Stomach (tissue), 9 donors: ENCODE data around the gene RPL29. TPM values are rescaled to one million over a fixed set of nuclear protein-coding genes. Genes with fewer than 3 reads are reported as not detected.

Experiments
- DNase-seq, 2 donors: peaks; one replicate each; pipeline versions ENCODE4 v3.0.0 to v3.0.0-alpha.2; 2013 to 2019
- H3K27ac ChIP-seq, 5 donors: fragments of 200-600 bp in 4 of 5; sonication (generic) in 4 of 5; one replicate each; pipeline ENCODE4 v1.5.1; 2013 to 2019; ENCODE audit warnings: mild to moderate bottlenecking in 1 of 5, moderate library complexity in 1 of 5
- H3K27me3 ChIP-seq, 3 donors: fragments of 200-600 bp; sonication (generic); one replicate each; pipeline ENCODE4 v1.5.1; 2017 to 2019; ENCODE audit warnings: mixed run types in 1 of 3
- H3K36me3 ChIP-seq, 4 donors: fragments of 200-600 bp; sonication (generic); 1 replicate in 3 of 4; 2 replicates in 1 of 4; pipeline ENCODE4 v1.5.1; 2016 to 2019
- H3K4me1 ChIP-seq, 4 donors: fragments of 200-600 bp; sonication (generic); one replicate each; pipeline ENCODE4 v1.5.1; 2016 to 2019
- H3K4me3 ChIP-seq, 4 donors: fragments of 200-600 bp; sonication (generic) in 3 of 4; one replicate each; pipeline ENCODE4 v1.5.1; 2016 to 2019; ENCODE audit warnings: mild to moderate bottlenecking in 1 of 4
- H3K9me3 ChIP-seq, 4 donors: fragments of 200-600 bp; sonication (generic); one replicate each; pipeline ENCODE4 v1.5.1; 2016 to 2019
- CTCF ChIP-seq, 7 experiments: fragments of 450-650 bp in 4 of 7; fragments of 200-600 bp in 3 of 7; sonication (generic) in 3 of 7; IDR thresholded peaks; one replicate each; pipeline ENCODE4 v1.5.1; 2016 to 2019; ENCODE audit warnings: antibody characterized with exemption in 7 of 7, control low read depth in 2 of 7, mild to moderate bottlenecking in 1 of 7
- EP300 ChIP-seq: sonication (generic); formaldehyde crosslinking; IDR thresholded peaks from one replicate; pipeline ENCODE4 v1.6.1; 2017; ENCODE audit warnings: antibody characterized with exemption
- POLR2A ChIP-seq, 4 donors: fragments of 450-650 bp; IDR thresholded peaks; one replicate each; pipeline ENCODE4 v1.6.1; 2016; ENCODE audit warnings: antibody characterized with exemption in 4 of 4, control low read depth in 2 of 4, mild to moderate bottlenecking in 1 of 4, moderate library complexity in 1 of 4
- POLR2AphosphoS5 ChIP-seq, 3 donors: sonication (generic); formaldehyde crosslinking; IDR thresholded peaks; one replicate each; pipeline ENCODE4 v1.6.1; 2016; ENCODE audit warnings: antibody characterized with exemption in 3 of 3
- WGBS, 5 donors: extraction: QIAGEN DNeasy Blood & Tissue Kit in 3 of 5; methylation state at CpG; one replicate each; pipeline versions ENCODE4 v1.1.5 to v1.1.7; 2013 to 2018; 5-methylcytosine and 5-hydroxymethylcytosine counted together
- intact Hi-C: fragments of 100-400 bp; cut with DNase I; formaldehyde crosslinking; loops from one replicate; pipeline ENCODE4 v1.15.1; 2023; ENCODE audit warnings: low total_unique reads
- polyA plus RNA-seq, 3 donors: library from polyadenylated mRNA; stranded (reverse); fragments of 200-250 nt; gene quantifications; one replicate each; pipeline ENCODE4 v1.2.3, GENCODE V29; 2013
- total RNA-seq, 5 donors: library from RNA; depleted of rRNA; stranded (reverse); fragments of >200 nt; gene quantifications; one replicate each; pipeline versions ENCODE4 v1.1.0 to v1.2.3, GENCODE V29; 2014 to 2016
- donor health status: healthy with polysubstance abuse.
- donor health status: Bipolar disorder and iron deficiency.
- donor health status: healthy.

Gene RPL29
- total and polyA plus RNA-seq, 8 donors = 144 to 3,071 (median 1,266) TPM

- Histone ChIP-seq H3K4me1 (peaks cover 25 to 89% (median 67%) of the 10 kb centered on the region in 4 donors), H3K27ac (peak overlapping the region; percentile 77 to 98 (median 88)), H3K9me3 (no peaks in the 10 kb centered on the region), H3K4me3 (peak overlapping the region; percentile 73 to 92 (median 76)), H3K27me3 (peaks cover 0 to 5% (median 0%) of the 10 kb centered on the region in 3 donors), H3K36me3 (peaks cover 0 to 4% (median under 1%) of the 10 kb centered on the region in 4 donors)
- TF ChIP-seq POLR2A (IDR thresholded peaks at IDR 0.05) (no peak), POLR2AphosphoS5 (IDR thresholded peaks at IDR 0.05) (no peak), CTCF (IDR thresholded peaks at IDR 0.05) (no peak), EP300 (no peak)
- peak in 1 of 2 donors; percentile 43 for DNase-seq
- 52 to 72% (median 67%) methylated on average over 4 to 5 of the region's 5 CpGs for WGBS, 5 donors
- intact Hi-C loops = no loop called here
Measured at GRCh38 chr3:51966486-51966885, 29.2 kb downstream of the RPL29 start.

DNA sequence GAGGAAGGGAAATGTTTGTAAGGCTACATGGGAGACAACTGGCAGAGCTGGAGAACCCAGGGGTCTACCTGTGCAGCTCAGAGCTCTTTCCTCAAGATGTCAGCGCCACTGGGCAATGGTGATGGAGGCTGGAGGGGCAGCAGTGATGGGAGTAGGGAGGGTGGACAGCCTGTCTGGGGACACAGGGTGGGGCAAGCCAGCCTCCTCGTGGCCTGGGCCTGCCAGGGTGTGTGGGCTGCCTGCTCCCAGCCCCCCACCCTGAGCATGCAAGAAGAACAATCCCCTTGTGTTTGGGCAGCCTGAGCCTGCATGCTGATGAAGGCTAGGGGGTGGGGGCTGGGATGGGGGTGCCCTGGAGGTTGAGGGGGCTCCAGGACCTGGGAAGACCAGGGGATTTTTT, 29.7 kb downstream of the RPL29 start:
- H3K27ac ChIP-seq = peak overlapping the region in 3 of 5 donors; percentile 77 to 95 (median 88)
- TF ChIP-seq EP300 (no peak), CTCF (IDR thresholded peaks at IDR 0.05) (no peak), POLR2AphosphoS5 (IDR thresholded peaks at IDR 0.05) (no peak), POLR2A (IDR thresholded peaks at IDR 0.05) (no peak)
- intact Hi-C loops = no loop called here
- 65 to 89% (median 83%) methylated on average over 1 to 2 of the region's 2 CpGs for WGBS, 5 donors
- H3K4me3 ChIP-seq = peak overlapping the region; percentile 73 to 92 (median 76)
- DNase-seq = no peak
- H3K27me3 ChIP-seq = peaks cover 0 to 5% (median 0%) of the 10 kb centered on the region in 3 donors
- H3K4me1 ChIP-seq = peaks cover 25 to 85% (median 62%) of the 10 kb centered on the region in 4 donors
- H3K36me3 ChIP-seq = peaks cover 0 to 3% (median under 1%) of the 10 kb centered on the region in 4 donors
- no peaks in the 10 kb centered on the region for H3K9me3 ChIP-seq

GRCh38 chr3:51964521-51964920, 31.2 kb downstream of the RPL29 start:
- H3K27ac ChIP-seq = peak overlapping the region in 1 of 5 donors; percentile 52
- TF ChIP-seq POLR2AphosphoS5 (IDR thresholded peaks at IDR 0.05) (no peak), POLR2A (IDR thresholded peaks at IDR 0.05) (no peak), EP300 (no peak), CTCF (IDR thresholded peaks at IDR 0.05) (no peak)
- H3K4me3 ChIP-seq = no peak overlapping the region
- H3K27me3 ChIP-seq = peaks cover 0 to 5% (median 0%) of the 10 kb centered on the region in 3 donors
- 72 to 89% (median 83%) methylated on average over 4 of the region's 4 CpGs for WGBS, 5 donors
- peaks cover 25 to 72% (median 56%) of the 10 kb centered on the region in 4 donors for H3K4me1 ChIP-seq
- no peak for DNase-seq
- intact Hi-C loops = no loop called here
- H3K36me3 ChIP-seq = peaks cover 0 to 18% (median 16%) of the 10 kb centered on the region in 4 donors
- no peaks in the 10 kb centered on the region for H3K9me3 ChIP-seq

DNA sequence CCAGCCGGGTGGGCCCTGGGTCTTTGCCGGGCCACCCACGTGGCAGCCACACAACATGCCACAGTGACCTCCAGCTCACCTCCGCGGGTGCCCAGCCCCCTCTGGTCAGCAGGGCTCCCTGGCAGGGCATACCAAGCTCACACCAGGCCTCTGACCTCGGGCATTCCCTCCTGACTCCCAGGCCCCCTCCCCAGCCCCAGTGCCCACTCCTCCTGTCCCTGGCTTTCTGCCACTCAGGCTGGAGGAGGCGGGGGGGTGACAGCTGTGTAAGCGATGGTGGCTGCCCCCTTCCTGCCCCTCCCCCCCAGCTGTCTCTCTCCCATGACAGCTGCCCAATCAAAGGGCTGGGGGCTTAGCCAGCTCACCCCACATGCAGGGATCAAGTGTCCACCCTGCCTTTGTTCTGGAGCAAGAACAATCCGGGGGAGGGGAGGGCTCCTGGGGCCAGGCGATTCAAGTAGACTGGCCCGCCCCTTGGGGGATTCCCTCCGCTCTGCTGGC, 31.7 kb downstream of the RPL29 start:
- no peak for DNase-seq
- peak overlapping the region in 1 of 5 donors; percentile 52 for H3K27ac ChIP-seq
- no peak overlapping the region for H3K4me3 ChIP-seq
- no peaks in the 10 kb centered on the region for H3K9me3 ChIP-seq
- WGBS, 5 donors = 61 to 74% (median 68%) methylated on average over 7 to 12 of the region's 12 CpGs
- intact Hi-C loops = no loop called here
- TF ChIP-seq POLR2A (IDR thresholded peaks at IDR 0.05) (no peak), EP300 (no peak), CTCF (IDR thresholded peaks at IDR 0.05) (no peak), POLR2AphosphoS5 (IDR thresholded peaks at IDR 0.05) (no peak)
- peaks cover 0 to 5% (median 0%) of the 10 kb centered on the region in 3 donors for H3K27me3 ChIP-seq
- H3K4me1 ChIP-seq = peaks cover 25 to 68% (median 53%) of the 10 kb centered on the region in 4 donors
- H3K36me3 ChIP-seq = peaks cover 0 to 23% (median 21%) of the 10 kb centered on the region in 4 donors
